ENCODE results near the gene ACBD7. TPM values are rescaled to one million over a fixed set of nuclear protein-coding genes. Genes with fewer than 3 reads are reported as not detected.

ACBD7 gene
- total RNA-seq, 2 donors from 2014 or later, result not detected

DNA sequence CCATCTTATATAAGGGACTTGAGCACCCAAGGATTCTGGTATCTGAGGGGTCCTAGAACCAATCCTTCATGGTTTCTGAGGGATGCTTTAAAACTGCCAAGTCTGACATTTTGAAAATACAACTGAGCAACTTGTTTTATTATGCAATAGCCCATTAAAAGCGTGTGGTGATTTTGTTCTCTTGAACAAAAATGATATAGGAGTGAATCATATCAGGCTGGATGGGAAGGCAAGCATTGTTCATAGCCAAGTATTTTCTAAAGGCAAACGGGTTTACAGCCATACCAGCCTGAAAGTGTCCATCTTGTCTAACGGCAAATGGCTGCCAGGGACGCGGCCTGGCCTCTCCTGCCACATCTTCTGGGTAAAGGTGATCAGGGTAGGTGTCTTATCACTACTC lies 31.9 kb upstream of the ACBD7 start:
- intact Hi-C loops (cut with DNase I), result no loop called here
- DNase-seq, result no peak
- TF ChIP-seq, protein P1, sequence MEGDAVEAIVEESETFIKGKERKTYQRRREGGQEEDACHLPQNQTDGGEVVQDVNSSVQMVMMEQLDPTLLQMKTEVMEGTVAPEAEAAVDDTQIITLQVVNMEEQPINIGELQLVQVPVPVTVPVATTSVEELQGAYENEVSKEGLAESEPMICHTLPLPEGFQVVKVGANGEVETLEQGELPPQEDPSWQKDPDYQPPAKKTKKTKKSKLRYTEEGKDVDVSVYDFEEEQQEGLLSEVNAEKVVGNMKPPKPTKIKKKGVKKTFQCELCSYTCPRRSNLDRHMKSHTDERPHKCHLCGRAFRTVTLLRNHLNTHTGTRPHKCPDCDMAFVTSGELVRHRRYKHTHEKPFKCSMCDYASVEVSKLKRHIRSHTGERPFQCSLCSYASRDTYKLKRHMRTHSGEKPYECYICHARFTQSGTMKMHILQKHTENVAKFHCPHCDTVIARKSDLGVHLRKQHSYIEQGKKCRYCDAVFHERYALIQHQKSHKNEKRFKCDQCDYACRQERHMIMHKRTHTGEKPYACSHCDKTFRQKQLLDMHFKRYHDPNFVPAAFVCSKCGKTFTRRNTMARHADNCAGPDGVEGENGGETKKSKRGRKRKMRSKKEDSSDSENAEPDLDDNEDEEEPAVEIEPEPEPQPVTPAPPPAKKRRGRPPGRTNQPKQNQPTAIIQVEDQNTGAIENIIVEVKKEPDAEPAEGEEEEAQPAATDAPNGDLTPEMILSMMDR (IDR thresholded peaks at IDR 0.05), result no peak
- no peak for TF ChIP-seq POLR2A (IDR thresholded peaks at IDR 0.05)
- H3K27me3 ChIP-seq, result no peaks in the 10 kb centered on the region
- H3K36me3 ChIP-seq (replicated peaks in 1 of 2; ENCODE audit: insufficient read depth in 1 of 2, low read depth in 2 of 2), result peaks cover 0 to 3% of the 10 kb centered on the region in 2 donors
- no peaks in the 10 kb centered on the region for H3K9me3 ChIP-seq
- H3K4me1 ChIP-seq, result no peaks in the 10 kb centered on the region
- no peak overlapping the region for H3K27ac ChIP-seq
- 92 to 99% methylated on average over 5 of the region's 5 CpGs for WGBS, 2 donors
- no peak for ATAC-seq
- no peak overlapping the region for H3K4me3 ChIP-seq

GRCh38 chr10:15118615-15119014 lies 30.0 kb upstream of the ACBD7 start:
- Histone ChIP-seq H3K9me3 (no peaks in the 10 kb centered on the region), H3K4me3 (no peak overlapping the region), H3K4me1 (no peaks in the 10 kb centered on the region), H3K36me3 (replicated peaks in 1 of 2; ENCODE audit: insufficient read depth in 1 of 2, low read depth in 2 of 2) (peaks cover 0 to 3% of the 10 kb centered on the region in 2 donors), H3K27ac (no peak overlapping the region), H3K27me3 (no peaks in the 10 kb centered on the region)
- no peak for ATAC-seq
- TF ChIP-seq, protein P1 (IDR thresholded peaks at IDR 0.05), result no peak
- TF ChIP-seq POLR2A (IDR thresholded peaks at IDR 0.05), result no peak
- WGBS, 2 donors, result 76 to 77% methylated on average over 1 of the region's 1 CpG
- no peak for DNase-seq
- intact Hi-C loops (cut with DNase I), result no loop called here

DNA sequence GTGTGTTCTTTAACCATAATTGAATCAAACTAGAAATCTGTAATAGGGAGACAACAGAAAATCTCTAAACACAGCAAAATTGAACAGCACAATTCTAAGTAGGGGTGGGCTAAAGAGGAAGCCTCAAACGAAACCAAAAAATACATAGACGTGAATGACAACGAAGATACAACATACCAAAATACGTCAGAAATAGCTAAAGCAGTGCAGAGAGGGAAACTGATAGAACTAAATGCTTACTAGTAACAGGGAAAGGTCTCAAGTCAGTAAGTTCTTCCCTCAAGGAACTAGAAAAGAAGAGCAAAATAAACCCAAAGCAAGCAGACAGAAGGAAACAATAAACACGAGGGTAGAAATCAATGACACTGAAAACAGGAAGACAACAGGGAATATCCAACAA lies 27.6 kb upstream of the ACBD7 start:
- DNase-seq (no peak), ATAC-seq (no peak)
- Histone ChIP-seq H3K27ac (no peak overlapping the region), H3K4me3 (no peak overlapping the region), H3K36me3 (replicated peaks in 1 of 2; ENCODE audit: insufficient read depth in 1 of 2, low read depth in 2 of 2) (peaks cover 0 to 3% of the 10 kb centered on the region in 2 donors), H3K9me3 (no peaks in the 10 kb centered on the region), H3K4me1 (no peaks in the 10 kb centered on the region), H3K27me3 (no peaks in the 10 kb centered on the region)
- TF ChIP-seq, protein P1 (IDR thresholded peaks at IDR 0.05), result no peak
- no peak for TF ChIP-seq POLR2A (IDR thresholded peaks at IDR 0.05)
- intact Hi-C loops (cut with DNase I), result no loop called here
- WGBS, 2 donors, result 93 to 95% methylated on average over 5 of the region's 5 CpGs

GRCh38 chr10:15113766-15114165 lies 25.2 kb upstream of the ACBD7 start:
- H3K27me3 ChIP-seq, result no peaks in the 10 kb centered on the region
- no peak overlapping the region for H3K4me3 ChIP-seq
- ATAC-seq, result no peak
- no peaks in the 10 kb centered on the region for H3K4me1 ChIP-seq
- no peak for DNase-seq
- no peak for TF ChIP-seq POLR2A (IDR thresholded peaks at IDR 0.05)
- TF ChIP-seq, protein P1 (IDR thresholded peaks at IDR 0.05), result no peak
- intact Hi-C loops (cut with DNase I), result no loop called here
- H3K9me3 ChIP-seq, result no peaks in the 10 kb centered on the region
- 90 to 93% methylated on average over 4 of the region's 4 CpGs for WGBS, 2 donors
- H3K36me3 ChIP-seq (replicated peaks in 1 of 2; ENCODE audit: insufficient read depth in 1 of 2, low read depth in 2 of 2), result peaks cover 0 to 3% of the 10 kb centered on the region in 2 donors
- H3K27ac ChIP-seq, result no peak overlapping the region

- Histone ChIP-seq H3K4me1 (no peaks in the 10 kb centered on the region), H3K27ac (no peak overlapping the region), H3K4me3 (no peak overlapping the region), H3K27me3 (no peaks in the 10 kb centered on the region), H3K36me3 (replicated peaks in 1 of 2; ENCODE audit: insufficient read depth in 1 of 2, low read depth in 2 of 2) (no peaks in the 10 kb centered on the region), H3K9me3 (no peaks in the 10 kb centered on the region)
- no peak for TF ChIP-seq POLR2A (IDR thresholded peaks at IDR 0.05)
- TF ChIP-seq, protein P1 (IDR thresholded peaks at IDR 0.05), result no peak
- no peak for DNase-seq
- intact Hi-C loops (cut with DNase I), result no loop called here
- no peak for ATAC-seq
- WGBS, 2 donors, result 93% methylated on average over 13 of the region's 13 CpGs
These were observed 24.1 kb upstream of the ACBD7 start for GRCh38 chr10:15112657-15113056.
